ENCODE results near the gene GPR17.

Gene GPR17

GRCh38 chr2:127688405-127688804, 42.5 kb downstream of the GPR17 start:
- no peak for TF ChIP-seq CTCF (IDR thresholded peaks at IDR 0.05; ENCODE audit: low read depth, low read length, missing control alignments)
- no peak for DNase-seq (ENCODE audit: extremely low read depth, low read depth)
- no peak overlapping the region for H3K4me3 ChIP-seq (replicated peaks; ENCODE audit: low read depth, low read length)

GRCh38 chr2:127690696-127691095, 44.7 kb downstream of the GPR17 start:
- H3K4me3 ChIP-seq (replicated peaks; ENCODE audit: low read depth, low read length) = no peak overlapping the region
- DNase-seq (ENCODE audit: extremely low read depth, low read depth) = no peak
- no peak for TF ChIP-seq CTCF (IDR thresholded peaks at IDR 0.05; ENCODE audit: low read depth, low read length, missing control alignments)

GRCh38 chr2:127694986-127695385, 49.0 kb downstream of the GPR17 start:
- H3K4me3 ChIP-seq (replicated peaks; ENCODE audit: low read depth, low read length) = no peak overlapping the region
- no peak for DNase-seq (ENCODE audit: extremely low read depth, low read depth)
- TF ChIP-seq CTCF (IDR thresholded peaks at IDR 0.05; ENCODE audit: low read depth, low read length, missing control alignments) = no peak

- H3K4me3 ChIP-seq (replicated peaks; ENCODE audit: low read depth, low read length) = peak overlapping the region; percentile 20
- TF ChIP-seq CTCF (IDR thresholded peaks at IDR 0.05; ENCODE audit: low read depth, low read length, missing control alignments) = peak; percentile 48
- DNase-seq (ENCODE audit: extremely low read depth, low read depth) = no peak
Observed at GRCh38 chr2:127695491-127696472, 49.8 kb downstream of the GPR17 start.

GRCh38 chr2:127697482-127698180, 51.7 kb downstream of the GPR17 start:
- TF ChIP-seq CTCF (IDR thresholded peaks at IDR 0.05; ENCODE audit: low read depth, low read length, missing control alignments) = no peak
- H3K4me3 ChIP-seq (replicated peaks; ENCODE audit: low read depth, low read length) = no peak overlapping the region
- no peak for DNase-seq (ENCODE audit: extremely low read depth, low read depth)

GRCh38 chr2:127698553-127699355, 52.8 kb downstream of the GPR17 start:
- DNase-seq (ENCODE audit: extremely low read depth, low read depth) = no peak
- H3K4me3 ChIP-seq (replicated peaks; ENCODE audit: low read depth, low read length) = no peak overlapping the region
- TF ChIP-seq CTCF (IDR thresholded peaks at IDR 0.05; ENCODE audit: low read depth, low read length, missing control alignments) = no peak
